HG03354 (cell line): ENCODE data around the gene SUSD6.
"Not testable (repeated sequence)": the region's sequence is repeated elsewhere in the genome, so short reads cannot be mapped to it uniquely, and the experiment has no call there.

Source experiments
- ATAC-seq: cut with Tn5 transposase; IDR thresholded peaks from one replicate; pipeline ENCODE4 v1.9.1; 2021; ENCODE audit warnings: mild to moderate bottlenecking; ENCODE audit not compliant: unreplicated experiment, poor library complexity, severe bottlenecking

Gene SUSD6

GRCh38 chr14:69643430-69644200, 32.2 kb downstream of the SUSD6 start:
- no peak for ATAC-seq

- no peak for ATAC-seq
Measured at GRCh38 chr14:69644814-69645213, 33.4 kb downstream of the SUSD6 start.

DNA sequence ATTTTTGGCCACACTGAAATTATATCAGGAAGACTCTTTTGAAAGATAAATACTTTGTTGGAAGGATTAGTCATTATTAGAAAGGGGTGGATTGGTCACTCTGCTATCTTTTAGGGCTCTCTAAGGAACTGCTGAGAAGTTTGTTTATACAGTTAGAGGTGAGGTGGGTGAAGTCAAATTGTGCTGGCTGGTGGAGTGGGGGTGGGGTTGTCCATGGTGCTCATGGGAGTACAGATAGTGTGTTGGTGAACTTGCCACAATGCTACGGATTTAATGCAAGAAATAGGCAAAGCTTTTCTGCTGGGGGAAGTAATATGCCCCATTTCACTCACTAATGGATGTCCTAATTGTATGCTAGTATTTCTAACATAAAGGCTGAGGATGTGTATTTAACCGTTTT, 35.8 kb downstream of the SUSD6 start:
- no peak for ATAC-seq

GRCh38 chr14:69647642-69648041, 36.2 kb downstream of the SUSD6 start:
- not testable (repeated sequence) for ATAC-seq

- ATAC-seq = peak; percentile 70
Measured at GRCh38 chr14:69648480-69649451, 37.4 kb downstream of the SUSD6 start.

- ATAC-seq = no peak
Measured at GRCh38 chr14:69650948-69651369, 39.6 kb downstream of the SUSD6 start.

DNA sequence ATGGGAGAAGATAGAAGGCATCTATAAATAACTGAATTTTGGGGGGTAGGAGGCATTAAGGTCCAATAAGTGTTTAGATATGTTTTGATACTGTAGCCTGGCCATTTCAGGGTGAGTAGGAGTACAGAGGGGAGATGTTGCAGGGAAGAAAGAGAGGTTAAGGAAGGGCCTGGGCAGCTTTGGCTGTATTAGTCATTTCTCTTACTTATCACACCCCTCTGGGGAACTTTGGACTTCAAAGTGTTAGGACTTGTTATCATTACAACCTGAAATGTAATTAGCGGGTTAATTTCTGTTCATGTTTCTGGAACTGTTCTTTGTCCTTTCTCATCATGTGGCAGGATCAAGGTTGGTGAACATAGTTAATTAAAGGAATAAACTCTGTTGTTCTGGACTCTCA, 40.3 kb downstream of the SUSD6 start:
- ATAC-seq = no peak

- ATAC-seq = peak; percentile 49
Measured at GRCh38 chr14:69652942-69653684, 41.7 kb downstream of the SUSD6 start.

GRCh38 chr14:69654116-69654515, 42.7 kb downstream of the SUSD6 start:
- no peak for ATAC-seq

DNA sequence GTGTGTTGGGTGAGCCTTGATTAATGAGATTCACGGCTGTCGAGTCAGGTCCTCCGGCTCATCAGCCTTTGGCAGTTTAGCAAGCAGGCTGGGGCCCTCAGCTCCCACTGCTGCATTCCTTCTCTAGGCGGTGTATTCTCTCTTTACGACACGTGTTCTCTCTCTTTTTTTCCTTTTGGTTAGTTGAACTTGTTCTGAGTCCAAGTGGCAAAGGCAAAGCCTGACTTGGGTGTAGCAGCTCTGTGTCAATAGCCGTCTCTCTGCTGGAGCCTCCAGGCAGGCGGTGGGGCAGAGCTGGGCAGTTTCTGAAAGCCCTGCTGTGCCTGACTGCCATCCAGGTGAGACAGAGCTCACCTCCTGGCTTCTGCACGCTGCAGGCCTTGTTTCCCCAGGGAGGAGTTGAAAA, 46.6 kb downstream of the SUSD6 start:
- ATAC-seq = no peak

DNA sequence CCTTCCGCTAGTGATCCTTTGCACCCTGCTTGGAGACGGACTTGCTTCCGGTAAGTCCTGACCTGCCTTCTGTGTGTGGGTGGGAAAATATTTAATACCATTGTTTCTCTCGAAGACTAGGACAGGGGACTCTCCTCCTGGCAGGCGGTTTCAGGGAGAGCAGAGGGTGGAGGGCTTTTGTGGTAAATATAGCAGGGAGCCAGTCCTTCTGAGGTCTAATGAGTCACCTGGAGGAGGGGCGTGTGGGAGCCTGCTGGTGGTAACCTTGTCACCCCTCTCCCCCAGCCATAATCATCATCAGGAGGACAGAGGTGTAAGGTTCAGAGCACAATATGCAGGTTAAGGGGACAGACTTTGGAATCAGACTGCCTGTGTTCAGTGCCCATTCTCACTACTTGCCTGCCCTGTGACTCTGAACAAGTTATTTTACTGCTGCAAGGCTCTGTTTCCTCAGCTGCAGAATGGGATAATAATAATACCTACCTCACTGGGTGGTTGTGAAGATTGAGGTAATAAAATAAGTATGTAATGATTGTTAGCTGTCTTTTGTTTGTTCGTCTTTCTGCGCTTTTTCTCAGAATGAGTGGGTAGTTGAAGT, 47.4 kb downstream of the SUSD6 start:
- ATAC-seq = no peak

DNA sequence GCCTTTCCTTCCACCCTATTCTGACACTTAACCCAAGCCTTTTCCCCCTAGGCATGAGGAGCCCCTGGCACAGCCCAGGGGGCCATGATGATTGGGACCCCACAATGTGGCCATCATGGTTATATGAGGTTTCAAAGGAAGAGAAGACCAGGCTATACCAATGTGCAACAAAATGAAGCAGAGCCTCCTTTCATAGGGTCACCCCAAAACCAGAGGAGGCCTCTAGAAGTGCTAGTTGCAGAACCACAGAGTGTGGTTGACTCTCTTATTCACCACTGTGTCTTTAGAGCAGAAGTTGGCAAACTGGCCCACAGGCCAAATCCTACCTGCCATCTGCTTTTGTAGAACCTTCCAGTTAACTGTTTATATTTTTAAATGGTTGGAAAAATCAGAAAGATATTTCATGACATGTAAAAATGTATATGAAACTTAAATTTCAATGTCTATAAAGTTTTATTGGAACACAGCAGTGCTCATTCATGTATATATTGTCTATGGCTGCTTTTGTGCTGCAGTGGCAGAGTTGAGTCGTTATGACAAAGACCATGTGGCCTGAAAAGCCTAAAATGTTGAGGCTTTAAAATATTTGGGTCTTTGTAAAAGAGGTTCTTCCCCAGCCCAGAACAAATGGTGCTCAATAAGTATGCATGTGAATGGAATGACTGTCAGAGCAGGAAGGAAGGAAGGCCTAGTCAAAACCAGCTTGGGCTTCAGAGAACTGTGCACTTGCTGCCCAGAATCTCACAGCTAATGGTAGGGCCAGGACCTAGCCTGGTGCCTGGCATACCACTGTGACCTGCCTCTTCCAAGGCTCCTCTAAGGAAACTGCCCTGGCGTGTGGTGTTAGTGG, 49.2 kb downstream of the SUSD6 start:
- ATAC-seq = no peak

GRCh38 chr14:69661194-69661537, 49.8 kb downstream of the SUSD6 start:
- no peak for ATAC-seq

GRCh38 chr14:69662636-69663299, 51.4 kb downstream of the SUSD6 start:
- no peak for ATAC-seq

- ATAC-seq = no peak
Measured at GRCh38 chr14:69663300-69663643, 51.9 kb downstream of the SUSD6 start.

DNA sequence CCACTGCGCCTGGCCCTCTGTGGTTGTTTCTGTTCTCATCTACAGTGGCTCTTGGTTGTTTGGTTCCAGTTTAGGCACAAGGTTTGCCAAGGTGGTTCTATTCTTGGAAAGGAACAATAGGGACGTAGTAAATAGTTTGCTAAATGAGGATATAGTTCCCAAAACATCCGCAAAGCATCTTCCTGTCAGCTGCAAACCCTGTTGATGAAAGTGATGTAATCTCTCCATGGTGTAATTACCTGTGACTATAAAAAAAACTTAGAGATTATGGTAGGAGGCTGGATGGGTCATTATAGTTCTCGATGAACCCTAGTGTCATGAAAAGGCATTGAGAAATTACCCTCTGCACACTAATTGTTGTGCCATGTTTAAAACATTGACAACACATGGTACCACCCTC, 52.9 kb downstream of the SUSD6 start:
- ATAC-seq = no peak

GRCh38 chr14:69664865-69665526, 53.6 kb downstream of the SUSD6 start:
- ATAC-seq = no peak

GRCh38 chr14:69665631-69666030, 54.2 kb downstream of the SUSD6 start:
- no peak for ATAC-seq
